Neural progenitor cell (in vitro differentiated cells): Measurements from ENCODE around the gene GREB1L. TPM values are rescaled to one million over a fixed set of nuclear protein-coding genes. Genes with fewer than 3 reads are reported as not detected.
A peak's percentile ranks its signal among the peaks of the same experiment; 100 is the strongest.
"Not testable (repeated sequence)": the region's sequence is repeated elsewhere in the genome, so short reads cannot be mapped to it uniquely, and the experiment has no call there.

ENCODE experiments used
- DNase-seq: peaks from one replicate; pipeline ENCODE4 v3.0.0-alpha.2; 2016; ENCODE audit warnings: low spot score
- H2AFZ ChIP-seq: fragments of 200-600 bp; sonication (generic); replicated peaks from 2 replicates; pipeline ENCODE4 v1.6.1; 2016; ENCODE audit warnings: antibody characterized with exemption
- H3F3A ChIP-seq: fragments of 200-600 bp; sonication (generic); 2 replicates; pipeline ENCODE4 v1.6.1; 2016; ENCODE audit warnings: antibody characterized with exemption, low read depth
- H3K27ac ChIP-seq: fragments of 200-600 bp; sonication (generic); 2 replicates; pipeline ENCODE4 v1.5.1; 2016; ENCODE audit warnings: mild to moderate bottlenecking
- H3K27me3 ChIP-seq: fragments of 200-600 bp; sonication (generic); 2 replicates; pipeline ENCODE4 v1.6.1; 2016; ENCODE audit warnings: mild to moderate bottlenecking, moderate library complexity
- H3K36me3 ChIP-seq: fragments of 200-600 bp; sonication (generic); 2 replicates; pipeline ENCODE4 v1.5.1; 2016
- H3K4me1 ChIP-seq: fragments of 200-600 bp; sonication (generic); 2 replicates; pipeline ENCODE4 v1.6.1; 2016; ENCODE audit warnings: mixed run types
- H3K4me2 ChIP-seq: fragments of 200-600 bp; sonication (generic); 2 replicates; pipeline ENCODE4 v1.6.1; 2016
- H3K4me3 ChIP-seq: fragments of 200-600 bp; sonication (generic); 2 replicates; pipeline ENCODE4 v1.5.1; 2016
- H3K79me2 ChIP-seq: fragments of 200-600 bp; sonication (generic); 2 replicates; pipeline ENCODE4 v1.6.1; 2016; ENCODE audit warnings: low read depth
- H3K9ac ChIP-seq: fragments of 200-600 bp; sonication (generic); 2 replicates; pipeline ENCODE4 v1.6.1; 2016
- H3K9me3 ChIP-seq: fragments of 200-600 bp; sonication (generic); 2 replicates; pipeline ENCODE4 v1.5.1; 2016; ENCODE audit warnings: low read depth
- H4K20me1 ChIP-seq: fragments of 200-600 bp; sonication (generic); 2 replicates; pipeline ENCODE4 v1.6.1; 2016; ENCODE audit warnings: low read depth
- H3K27ac Mint-ChIP-seq: 3 replicates; pipeline ENCODE4 v1.8.0; 2021; ENCODE audit warnings: mixed read lengths
- H3K27me3 Mint-ChIP-seq: 2 replicates; pipeline ENCODE4 v1.8.0; 2022; ENCODE audit warnings: low read depth, mild to moderate bottlenecking, inconsistent platforms, moderate library complexity, mixed read lengths; ENCODE audit not compliant: insufficient read depth
- H3K36me3 Mint-ChIP-seq: 3 replicates; pipeline ENCODE4 v1.8.0; 2021; ENCODE audit warnings: mixed read lengths
- H3K4me1 Mint-ChIP-seq: 3 replicates; pipeline ENCODE4 v1.8.0; 2021; ENCODE audit warnings: mixed read lengths
- H3K4me3 Mint-ChIP-seq: 3 replicates; pipeline ENCODE4 v1.8.0; 2021; ENCODE audit warnings: mild to moderate bottlenecking, moderate library complexity, mixed read lengths
- H3K9me3 Mint-ChIP-seq: 3 replicates; pipeline ENCODE4 v1.8.0; 2020; ENCODE audit warnings: mixed read lengths
- CTCF ChIP-seq: fragments of 200-600 bp; sonication (generic); IDR thresholded peaks from 2 replicates; pipeline ENCODE4 v1.5.1; 2017; ENCODE audit warnings: antibody characterized with exemption, mild to moderate bottlenecking
- EZH2 ChIP-seq: fragments of 200-600 bp; sonication (generic); IDR thresholded peaks from 2 replicates; pipeline ENCODE4 v1.6.1; 2017; ENCODE audit warnings: antibody characterized with exemption, mild to moderate bottlenecking, moderate library complexity
- EZH2phosphoT487 ChIP-seq: fragments of 200-600 bp; sonication (generic); IDR thresholded peaks from 2 replicates; pipeline ENCODE4 v1.6.1; 2017; ENCODE audit warnings: antibody characterized with exemption
- total RNA-seq: library from RNA; depleted of rRNA; stranded (reverse); fragments of >200 nt; gene quantifications from 2 replicates; pipeline ENCODE4 v1.2.3, GENCODE V29; 2015; ENCODE audit warnings: low replicate concordance

The GREB1L gene
- total RNA-seq, 1 donor from 2014 or later = 278 TPM

- peak overlapping the region; percentile 92 for H3K4me2 ChIP-seq
- peak overlapping the region; percentile 34 for H3K4me3 Mint-ChIP-seq
- H3K4me1 ChIP-seq = peaks cover 56% of the 10 kb centered on the region
- H4K20me1 ChIP-seq = peaks cover 3% of the 10 kb centered on the region
- H3K79me2 ChIP-seq = peaks cover 94% of the 10 kb centered on the region
- H3K9ac ChIP-seq = no peak overlapping the region
- no peak overlapping the region for H2AFZ ChIP-seq
- DNase-seq = no peak
- H3K27me3 ChIP-seq = no peaks in the 10 kb centered on the region
- no peak for TF ChIP-seq EZH2
- TF ChIP-seq EZH2phosphoT487 = no peak
- TF ChIP-seq CTCF = no peak
- H3K27me3 Mint-ChIP-seq = peaks cover 1% of the 10 kb centered on the region
- peak overlapping the region; percentile 2 for H3K4me3 ChIP-seq
- H3K9me3 Mint-ChIP-seq = no peaks in the 10 kb centered on the region
- H3F3A ChIP-seq = peaks cover 45% of the 10 kb centered on the region
- H3K27ac Mint-ChIP-seq = peak overlapping the region; percentile 96
- H3K27ac ChIP-seq = peak overlapping the region; percentile 94
- peaks cover 18% of the 10 kb centered on the region for H3K36me3 ChIP-seq
- H3K4me1 Mint-ChIP-seq = peaks cover 45% of the 10 kb centered on the region
- H3K9me3 ChIP-seq = no peaks in the 10 kb centered on the region
- H3K36me3 Mint-ChIP-seq = peaks cover 10% of the 10 kb centered on the region
These were observed 127.1 kb downstream of the GREB1L start for GRCh38 chr18:21369146-21369545.

GRCh38 chr18:21369597-21369996 lies 127.6 kb downstream of the GREB1L start:
- not testable (repeated sequence) for H2AFZ ChIP-seq, H3K9ac ChIP-seq, H3K9me3 Mint-ChIP-seq, H4K20me1 ChIP-seq, H3K27me3 ChIP-seq, H3K27me3 Mint-ChIP-seq, H3K4me3 Mint-ChIP-seq, H3K4me3 ChIP-seq, DNase-seq, H3K9me3 ChIP-seq, H3K27ac Mint-ChIP-seq
- peaks cover 45% of the 10 kb centered on the region for H3K4me1 Mint-ChIP-seq
- Histone ChIP-seq H3K4me1 (peaks cover 53% of the 10 kb centered on the region), H3K79me2 (peaks cover 94% of the 10 kb centered on the region), H3K27ac (peak overlapping the region; percentile 94), H3K36me3 (peaks cover 18% of the 10 kb centered on the region), H3F3A (peaks cover 40% of the 10 kb centered on the region), H3K4me2 (peak overlapping the region; percentile 92)
- H3K36me3 Mint-ChIP-seq = peaks cover 11% of the 10 kb centered on the region

GRCh38 chr18:21383031-21383430 lies 141.0 kb downstream of the GREB1L start:
- H3K79me2 ChIP-seq = peaks cover 99% of the 10 kb centered on the region
- TF ChIP-seq CTCF = no peak
- no peak for TF ChIP-seq EZH2phosphoT487
- no peak for TF ChIP-seq EZH2
- no peak overlapping the region for H3K4me3 Mint-ChIP-seq
- H3K4me3 ChIP-seq = no peak overlapping the region
- H3K9ac ChIP-seq = no peak overlapping the region
- H3K27me3 ChIP-seq = no peaks in the 10 kb centered on the region
- no peak overlapping the region for H3K4me2 ChIP-seq
- no peaks in the 10 kb centered on the region for H3K9me3 Mint-ChIP-seq
- no peak overlapping the region for H2AFZ ChIP-seq
- no peaks in the 10 kb centered on the region for H3K9me3 ChIP-seq
- no peak for DNase-seq
- H4K20me1 ChIP-seq = peaks cover 42% of the 10 kb centered on the region
- peak overlapping the region; percentile 77 for H3K27ac ChIP-seq
- peaks cover 44% of the 10 kb centered on the region for H3K36me3 ChIP-seq
- peaks cover 69% of the 10 kb centered on the region for H3F3A ChIP-seq
- H3K36me3 Mint-ChIP-seq = peaks cover 31% of the 10 kb centered on the region
- no peak overlapping the region for H3K27ac Mint-ChIP-seq
- no peaks in the 10 kb centered on the region for H3K4me1 Mint-ChIP-seq
- H3K27me3 Mint-ChIP-seq = no peaks in the 10 kb centered on the region
- peaks cover 14% of the 10 kb centered on the region for H3K4me1 ChIP-seq

- no peaks in the 10 kb centered on the region for H3K27me3 Mint-ChIP-seq
- Histone ChIP-seq H4K20me1 (peaks cover 6% of the 10 kb centered on the region), H3K4me3 (no peak overlapping the region), H3K36me3 (peaks cover 59% of the 10 kb centered on the region), H3F3A (peaks cover 55% of the 10 kb centered on the region), H3K9ac (no peak overlapping the region), H3K27me3 (no peaks in the 10 kb centered on the region), H2AFZ (no peak overlapping the region), H3K4me1 (peaks cover 14% of the 10 kb centered on the region), H3K79me2 (peaks cover 98% of the 10 kb centered on the region), H3K27ac (peak overlapping the region; percentile 46), H3K4me2 (peak overlapping the region; percentile 19), H3K9me3 (no peaks in the 10 kb centered on the region)
- H3K4me3 Mint-ChIP-seq = no peak overlapping the region
- TF ChIP-seq EZH2 (no peak), CTCF (no peak), EZH2phosphoT487 (no peak)
- H3K36me3 Mint-ChIP-seq = peaks cover 42% of the 10 kb centered on the region
- H3K4me1 Mint-ChIP-seq = no peaks in the 10 kb centered on the region
- DNase-seq = no peak
- H3K9me3 Mint-ChIP-seq = no peaks in the 10 kb centered on the region
- no peak overlapping the region for H3K27ac Mint-ChIP-seq
These were observed 144.7 kb downstream of the GREB1L start for GRCh38 chr18:21386523-21387240.
